Measurements from ENCODE around the gene APOL2. TPM values are rescaled to one million over a fixed set of nuclear protein-coding genes. Genes with fewer than 3 reads are reported as not detected.

Gene APOL2
- total RNA-seq, 1 experiment from 2014 or later, result 9.9 TPM

DNA sequence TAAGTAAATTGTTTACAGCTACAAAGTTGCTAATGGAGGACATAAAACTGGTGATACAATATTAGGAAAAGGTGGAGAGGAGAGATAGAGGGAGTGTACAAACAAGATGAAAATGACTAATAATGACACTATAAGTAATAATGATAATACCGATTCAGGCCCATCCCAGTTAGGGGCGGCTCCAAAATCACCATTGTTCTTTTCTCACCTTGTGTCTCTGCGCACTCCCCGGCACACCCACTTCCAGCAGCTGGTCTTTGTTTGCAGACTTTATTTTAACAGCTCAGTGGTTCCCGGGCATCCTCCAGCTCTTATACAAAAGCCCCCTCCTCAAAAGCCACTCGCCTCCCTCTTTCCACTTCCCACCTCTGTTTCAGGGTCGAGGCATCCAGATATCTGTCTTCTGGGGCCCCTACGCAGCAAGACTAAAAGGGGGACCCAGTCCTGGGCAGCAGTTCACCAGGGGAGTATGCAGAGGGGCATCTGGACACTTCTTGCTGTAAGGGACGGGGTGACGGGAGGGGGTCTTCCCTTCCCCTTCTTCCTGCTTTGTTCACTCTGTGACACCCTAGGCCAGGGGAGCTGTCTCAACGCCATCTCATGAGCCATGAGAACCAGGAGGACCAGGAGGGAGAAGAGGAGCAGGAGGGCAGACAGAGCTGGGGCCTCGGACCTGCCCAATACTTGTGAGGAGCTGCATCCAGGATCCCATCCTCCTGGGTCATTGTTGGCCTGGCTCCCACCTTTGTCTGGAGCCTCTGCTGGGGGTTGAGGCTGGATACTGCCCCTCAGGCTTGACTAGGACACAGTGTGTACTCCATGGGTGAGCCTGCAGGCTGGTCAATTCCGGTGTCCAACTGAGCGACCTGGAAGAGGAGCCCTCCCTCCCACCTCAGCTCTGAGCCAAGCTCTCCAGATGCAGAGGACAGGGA is 2.7 kb downstream of the APOL2 start:
- Histone ChIP-seq H4K20me1 (ENCODE audit: insufficient read depth) (no peaks in the 10 kb centered on the region), H3K4me3 (replicated peaks in 1 of 2; ENCODE audit: low read depth in 1 of 2, low read length in 2 of 2) (no peak overlapping the region), H3K9me3 (ENCODE audit: control insufficient read depth in 1 of 2, insufficient read depth in 1 of 2, low read depth in 1 of 2, low read length in 2 of 2) (no peaks in the 10 kb centered on the region), H3K4me1 (ENCODE audit: control insufficient read depth in 1 of 2, insufficient read depth in 2 of 2, low read length in 2 of 2) (peaks cover 15 to 22% of the 10 kb centered on the region in 2 experiments; a peak in 3 of 4 replicates), H3K4me2 (ENCODE audit: low read length) (no peak overlapping the region), H3K9ac (ENCODE audit: low read length) (no peak overlapping the region), H2AFZ (ENCODE audit: low read depth, low read length, poor library complexity, severe bottlenecking) (no peak overlapping the region), H3K27ac (ENCODE audit: low read depth, low read length) (no peak overlapping the region), H3K79me2 (ENCODE audit: insufficient read depth, low read length) (peaks cover 7% of the 10 kb centered on the region; the same call in 1 of the 2 replicates), H3K36me3 (ENCODE audit: control insufficient read depth in 1 of 2, insufficient read depth in 2 of 2, low read length in 2 of 2) (no peaks in the 10 kb centered on the region), H3K9me2 (ENCODE audit: insufficient read depth) (no peaks in the 10 kb centered on the region), H3K27me3 (ENCODE audit: insufficient read depth, low read length) (no peaks in the 10 kb centered on the region)
- ATAC-seq, result no peak
- BruUV-seq (replicated peaks), result no TSS peak
- intact Hi-C loops (cut with micrococcal nuclease), result loop anchor here (5.0 kb wide), 1 partner anchor 39 kb away; no protein-coding TSS in a partner anchor
- ChIA-PET RAD21 (ENCODE audit: low non-redundant PET in 1 of 2, low total read pairs in 2 of 2, uncharacterized antibody in 2 of 2, unreplicated experiment in 2 of 2) (no interaction called here), POLR2A (no interaction called here), CTCF (interaction anchor here (0.6 kb wide), 1 partner anchor 245 kb away, joined by 5 read pairs; no protein-coding TSS in a partner anchor)
- DNase-seq (ENCODE audit: low read depth, low spot score), result no peak
- TF ChIP-seq POLR2A (IDR thresholded peaks at IDR 0.05; ENCODE audit: borderline replicate concordance, extremely low read depth, insufficient read depth, insufficient read length) (no peak), SIN3A (IDR thresholded peaks at IDR 0.05; ENCODE audit: low read depth) (no peak), YY1 (IDR thresholded peaks at IDR 0.05; ENCODE audit: extremely low read depth, insufficient replicate concordance, low read depth, low read length) (no peak), ZFX (IDR thresholded peaks at IDR 0.05) (no peak), CEBPB (IDR thresholded peaks at IDR 0.05; ENCODE audit: low read depth) (no peak), POLR2AphosphoS5 (IDR thresholded peaks at IDR 0.05; ENCODE audit: low read depth, low read length) (no peak), RAD21 (IDR thresholded peaks at IDR 0.05; ENCODE audit: low read depth) (no peak), EGR1 (IDR thresholded peaks at IDR 0.05; ENCODE audit: low read depth) (no peak), EZH2phosphoT487 (IDR thresholded peaks at IDR 0.05; ENCODE audit: borderline replicate concordance) (no peak), FOSL1 (IDR thresholded peaks at IDR 0.05; ENCODE audit: low read depth) (no peak), TCF7L2 (IDR thresholded peaks at IDR 0.05; ENCODE audit: borderline replicate concordance, extremely low read depth, insufficient read depth, insufficient read length) (no peak), JUND (IDR thresholded peaks at IDR 0.05) (no peak), SP1 (IDR thresholded peaks at IDR 0.05; ENCODE audit: low read depth) (no peak)
- TF ChIP-seq, protein P1, sequence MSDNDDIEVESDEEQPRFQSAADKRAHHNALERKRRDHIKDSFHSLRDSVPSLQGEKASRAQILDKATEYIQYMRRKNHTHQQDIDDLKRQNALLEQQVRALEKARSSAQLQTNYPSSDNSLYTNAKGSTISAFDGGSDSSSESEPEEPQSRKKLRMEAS (IDR thresholded peaks at IDR 0.05), result no peak
- TF ChIP-seq, protein P2, sequence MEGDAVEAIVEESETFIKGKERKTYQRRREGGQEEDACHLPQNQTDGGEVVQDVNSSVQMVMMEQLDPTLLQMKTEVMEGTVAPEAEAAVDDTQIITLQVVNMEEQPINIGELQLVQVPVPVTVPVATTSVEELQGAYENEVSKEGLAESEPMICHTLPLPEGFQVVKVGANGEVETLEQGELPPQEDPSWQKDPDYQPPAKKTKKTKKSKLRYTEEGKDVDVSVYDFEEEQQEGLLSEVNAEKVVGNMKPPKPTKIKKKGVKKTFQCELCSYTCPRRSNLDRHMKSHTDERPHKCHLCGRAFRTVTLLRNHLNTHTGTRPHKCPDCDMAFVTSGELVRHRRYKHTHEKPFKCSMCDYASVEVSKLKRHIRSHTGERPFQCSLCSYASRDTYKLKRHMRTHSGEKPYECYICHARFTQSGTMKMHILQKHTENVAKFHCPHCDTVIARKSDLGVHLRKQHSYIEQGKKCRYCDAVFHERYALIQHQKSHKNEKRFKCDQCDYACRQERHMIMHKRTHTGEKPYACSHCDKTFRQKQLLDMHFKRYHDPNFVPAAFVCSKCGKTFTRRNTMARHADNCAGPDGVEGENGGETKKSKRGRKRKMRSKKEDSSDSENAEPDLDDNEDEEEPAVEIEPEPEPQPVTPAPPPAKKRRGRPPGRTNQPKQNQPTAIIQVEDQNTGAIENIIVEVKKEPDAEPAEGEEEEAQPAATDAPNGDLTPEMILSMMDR (IDR thresholded peaks at IDR 0.05 in 2 of 3, conservative IDR thresholded peaks at IDR 0.05 in 1 of 3; ENCODE audit: borderline replicate concordance in 1 of 3, insufficient read depth in 1 of 3, low read depth in 2 of 3, low read length in 2 of 3), result no peak
- TF ChIP-seq, protein P3, sequence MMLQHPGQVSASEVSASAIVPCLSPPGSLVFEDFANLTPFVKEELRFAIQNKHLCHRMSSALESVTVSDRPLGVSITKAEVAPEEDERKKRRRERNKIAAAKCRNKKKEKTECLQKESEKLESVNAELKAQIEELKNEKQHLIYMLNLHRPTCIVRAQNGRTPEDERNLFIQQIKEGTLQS (IDR thresholded peaks at IDR 0.05), result no peak
- TF ChIP-seq, protein P4, sequence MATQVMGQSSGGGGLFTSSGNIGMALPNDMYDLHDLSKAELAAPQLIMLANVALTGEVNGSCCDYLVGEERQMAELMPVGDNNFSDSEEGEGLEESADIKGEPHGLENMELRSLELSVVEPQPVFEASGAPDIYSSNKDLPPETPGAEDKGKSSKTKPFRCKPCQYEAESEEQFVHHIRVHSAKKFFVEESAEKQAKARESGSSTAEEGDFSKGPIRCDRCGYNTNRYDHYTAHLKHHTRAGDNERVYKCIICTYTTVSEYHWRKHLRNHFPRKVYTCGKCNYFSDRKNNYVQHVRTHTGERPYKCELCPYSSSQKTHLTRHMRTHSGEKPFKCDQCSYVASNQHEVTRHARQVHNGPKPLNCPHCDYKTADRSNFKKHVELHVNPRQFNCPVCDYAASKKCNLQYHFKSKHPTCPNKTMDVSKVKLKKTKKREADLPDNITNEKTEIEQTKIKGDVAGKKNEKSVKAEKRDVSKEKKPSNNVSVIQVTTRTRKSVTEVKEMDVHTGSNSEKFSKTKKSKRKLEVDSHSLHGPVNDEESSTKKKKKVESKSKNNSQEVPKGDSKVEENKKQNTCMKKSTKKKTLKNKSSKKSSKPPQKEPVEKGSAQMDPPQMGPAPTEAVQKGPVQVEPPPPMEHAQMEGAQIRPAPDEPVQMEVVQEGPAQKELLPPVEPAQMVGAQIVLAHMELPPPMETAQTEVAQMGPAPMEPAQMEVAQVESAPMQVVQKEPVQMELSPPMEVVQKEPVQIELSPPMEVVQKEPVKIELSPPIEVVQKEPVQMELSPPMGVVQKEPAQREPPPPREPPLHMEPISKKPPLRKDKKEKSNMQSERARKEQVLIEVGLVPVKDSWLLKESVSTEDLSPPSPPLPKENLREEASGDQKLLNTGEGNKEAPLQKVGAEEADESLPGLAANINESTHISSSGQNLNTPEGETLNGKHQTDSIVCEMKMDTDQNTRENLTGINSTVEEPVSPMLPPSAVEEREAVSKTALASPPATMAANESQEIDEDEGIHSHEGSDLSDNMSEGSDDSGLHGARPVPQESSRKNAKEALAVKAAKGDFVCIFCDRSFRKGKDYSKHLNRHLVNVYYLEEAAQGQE (IDR thresholded peaks at IDR 0.05; ENCODE audit: low read depth), result no peak
- TF ChIP-seq, protein P5, sequence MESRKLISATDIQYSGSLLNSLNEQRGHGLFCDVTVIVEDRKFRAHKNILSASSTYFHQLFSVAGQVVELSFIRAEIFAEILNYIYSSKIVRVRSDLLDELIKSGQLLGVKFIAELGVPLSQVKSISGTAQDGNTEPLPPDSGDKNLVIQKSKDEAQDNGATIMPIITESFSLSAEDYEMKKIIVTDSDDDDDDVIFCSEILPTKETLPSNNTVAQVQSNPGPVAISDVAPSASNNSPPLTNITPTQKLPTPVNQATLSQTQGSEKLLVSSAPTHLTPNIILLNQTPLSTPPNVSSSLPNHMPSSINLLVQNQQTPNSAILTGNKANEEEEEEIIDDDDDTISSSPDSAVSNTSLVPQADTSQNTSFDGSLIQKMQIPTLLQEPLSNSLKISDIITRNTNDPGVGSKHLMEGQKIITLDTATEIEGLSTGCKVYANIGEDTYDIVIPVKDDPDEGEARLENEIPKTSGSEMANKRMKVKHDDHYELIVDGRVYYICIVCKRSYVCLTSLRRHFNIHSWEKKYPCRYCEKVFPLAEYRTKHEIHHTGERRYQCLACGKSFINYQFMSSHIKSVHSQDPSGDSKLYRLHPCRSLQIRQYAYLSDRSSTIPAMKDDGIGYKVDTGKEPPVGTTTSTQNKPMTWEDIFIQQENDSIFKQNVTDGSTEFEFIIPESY (IDR thresholded peaks at IDR 0.05; ENCODE audit: extremely low read depth, insufficient replicate concordance, low read length), result no peak

Measured in HCT116 (cell line).